ENCODE results near the gene FCF1.
"Not testable (repeated sequence)": the region's sequence is repeated elsewhere in the genome, so short reads cannot be mapped to it uniquely, and the experiment has no call there.

Gene FCF1

GRCh38 chr14:74698465-74698864 is 14.5 kb upstream of the FCF1 start:
- in situ Hi-C loops (cut with MboI; ENCODE audit: low sequenced_read_pairs) = no loop called here

GRCh38 chr14:74702293-74702692 is 10.7 kb upstream of the FCF1 start:
- in situ Hi-C loops (cut with MboI; ENCODE audit: low sequenced_read_pairs) = no loop called here

- in situ Hi-C loops (cut with MboI; ENCODE audit: low sequenced_read_pairs) = no loop called here
These were observed 9.9 kb upstream of the FCF1 start for GRCh38 chr14:74703043-74703442.

GRCh38 chr14:74704656-74705055 is 8.3 kb upstream of the FCF1 start:
- in situ Hi-C loops (cut with MboI; ENCODE audit: low sequenced_read_pairs) = no loop called here

GRCh38 chr14:74705613-74706500 is 7.1 kb upstream of the FCF1 start:
- in situ Hi-C loops (cut with MboI; ENCODE audit: low sequenced_read_pairs) = no loop called here

- in situ Hi-C loops (cut with MboI; ENCODE audit: low sequenced_read_pairs) = no loop called here
These were observed 2.5 kb upstream of the FCF1 start for GRCh38 chr14:74710480-74710879.

- in situ Hi-C loops (cut with MboI; ENCODE audit: low sequenced_read_pairs) = no loop called here
These were observed 1.3 kb upstream of the FCF1 start for GRCh38 chr14:74711651-74712050.

- in situ Hi-C loops (cut with MboI; ENCODE audit: low sequenced_read_pairs) = no loop called here
These were observed 421 bp downstream of the FCF1 start for GRCh38 chr14:74713395-74713735.

- in situ Hi-C loops (cut with MboI; ENCODE audit: low sequenced_read_pairs) = no loop called here
These were observed 7.6 kb downstream of the FCF1 start for GRCh38 chr14:74720526-74720925.

- in situ Hi-C loops (cut with MboI; ENCODE audit: low sequenced_read_pairs) = no loop called here
These were observed 10.2 kb downstream of the FCF1 start for GRCh38 chr14:74723134-74723533.

- in situ Hi-C loops (cut with MboI; ENCODE audit: low sequenced_read_pairs) = no loop called here
These were observed 19.4 kb downstream of the FCF1 start for GRCh38 chr14:74732387-74732786.

GRCh38 chr14:74733221-74733620 is 20.3 kb downstream of the FCF1 start:
- in situ Hi-C loops (cut with MboI; ENCODE audit: low sequenced_read_pairs) = no loop called here

GRCh38 chr14:74735125-74735524 is 22.2 kb downstream of the FCF1 start:
- in situ Hi-C loops (cut with MboI; ENCODE audit: low sequenced_read_pairs) = no loop called here

- in situ Hi-C loops (cut with MboI; ENCODE audit: low sequenced_read_pairs) = no loop called here
These were observed 24.9 kb downstream of the FCF1 start for GRCh38 chr14:74737753-74738325.

GRCh38 chr14:74739293-74740030 is 26.5 kb downstream of the FCF1 start:
- in situ Hi-C loops (cut with MboI; ENCODE audit: low sequenced_read_pairs) = no loop called here

GRCh38 chr14:74747237-74747636 is 34.3 kb downstream of the FCF1 start:
- in situ Hi-C loops (cut with MboI; ENCODE audit: low sequenced_read_pairs) = no loop called here

GRCh38 chr14:74754157-74754556 is 41.2 kb downstream of the FCF1 start:
- in situ Hi-C loops (cut with MboI; ENCODE audit: low sequenced_read_pairs) = no loop called here

- in situ Hi-C loops (cut with MboI; ENCODE audit: low sequenced_read_pairs) = no loop called here
These were observed 42.0 kb downstream of the FCF1 start for GRCh38 chr14:74754899-74755298.

- in situ Hi-C loops (cut with MboI; ENCODE audit: low sequenced_read_pairs) = no loop called here
These were observed 43.4 kb downstream of the FCF1 start for GRCh38 chr14:74756326-74756725.

GRCh38 chr14:74758505-74758904 is 45.6 kb downstream of the FCF1 start:
- in situ Hi-C loops (cut with MboI; ENCODE audit: low sequenced_read_pairs) = not testable (repeated sequence)

- in situ Hi-C loops (cut with MboI; ENCODE audit: low sequenced_read_pairs) = no loop called here
These were observed 50.2 kb downstream of the FCF1 start, which contains the start of gene YLPM1 for GRCh38 chr14:74762917-74763802. TSS of gene YLPM1 (plus strand) at chr14:74763316. CDS start at chr14:74763490, 174 bp downstream.
